NCI-H1105 (cell line): ENCODE measurements around the gene CNPY1.

Experiments used
- DNase-seq: peaks from one replicate; lab custom pipeline; 2025; lab: John Stamatoyannopoulos, UW

The CNPY1 gene

DNA sequence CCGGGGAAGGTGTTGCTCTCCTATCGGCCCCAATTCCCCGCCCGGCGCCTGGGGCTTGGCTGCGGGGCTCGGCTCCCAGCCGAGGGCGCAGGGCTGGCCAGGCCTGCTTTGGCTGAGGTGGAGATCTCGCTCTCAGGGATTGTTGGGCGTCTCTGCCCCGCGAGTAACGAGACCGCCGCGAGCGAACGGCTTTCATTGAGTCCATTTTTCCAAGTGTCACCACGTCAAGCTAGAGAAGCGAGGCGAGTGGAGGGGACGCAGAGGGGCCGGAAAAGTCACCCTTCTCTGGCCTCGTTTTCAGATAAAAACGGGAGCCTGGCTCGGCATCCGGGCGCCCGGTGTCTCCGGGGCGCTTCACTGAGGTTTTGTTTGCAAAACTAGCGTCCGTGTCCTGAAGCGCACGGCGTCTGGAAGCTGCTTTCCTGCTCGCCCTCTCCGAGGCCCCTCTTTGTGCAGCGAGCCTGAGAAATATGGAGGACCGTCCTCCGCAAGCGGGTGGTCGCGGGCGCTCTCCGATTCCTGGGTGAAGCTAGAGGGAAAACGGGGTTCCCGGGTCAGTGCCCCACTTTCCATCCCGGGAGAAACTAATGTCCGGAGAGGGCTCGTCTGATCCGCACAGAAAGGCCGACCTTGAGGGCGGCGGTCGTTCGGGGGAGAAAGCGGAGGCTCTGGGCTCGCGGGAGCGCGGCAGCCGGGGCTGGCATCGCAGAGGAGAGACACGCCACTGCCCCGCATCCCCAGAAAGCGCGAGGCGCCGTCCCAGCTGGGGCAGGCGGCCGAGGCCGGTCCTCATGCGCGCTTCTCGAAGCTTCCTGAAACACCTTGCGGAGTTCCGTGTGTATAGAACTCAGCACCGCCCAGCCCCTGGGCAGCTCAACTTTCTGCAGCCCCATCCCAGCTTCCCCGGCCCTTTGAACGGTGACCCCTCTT is 91.9 kb downstream of the CNPY1 start:
- no peak for DNase-seq

DNA sequence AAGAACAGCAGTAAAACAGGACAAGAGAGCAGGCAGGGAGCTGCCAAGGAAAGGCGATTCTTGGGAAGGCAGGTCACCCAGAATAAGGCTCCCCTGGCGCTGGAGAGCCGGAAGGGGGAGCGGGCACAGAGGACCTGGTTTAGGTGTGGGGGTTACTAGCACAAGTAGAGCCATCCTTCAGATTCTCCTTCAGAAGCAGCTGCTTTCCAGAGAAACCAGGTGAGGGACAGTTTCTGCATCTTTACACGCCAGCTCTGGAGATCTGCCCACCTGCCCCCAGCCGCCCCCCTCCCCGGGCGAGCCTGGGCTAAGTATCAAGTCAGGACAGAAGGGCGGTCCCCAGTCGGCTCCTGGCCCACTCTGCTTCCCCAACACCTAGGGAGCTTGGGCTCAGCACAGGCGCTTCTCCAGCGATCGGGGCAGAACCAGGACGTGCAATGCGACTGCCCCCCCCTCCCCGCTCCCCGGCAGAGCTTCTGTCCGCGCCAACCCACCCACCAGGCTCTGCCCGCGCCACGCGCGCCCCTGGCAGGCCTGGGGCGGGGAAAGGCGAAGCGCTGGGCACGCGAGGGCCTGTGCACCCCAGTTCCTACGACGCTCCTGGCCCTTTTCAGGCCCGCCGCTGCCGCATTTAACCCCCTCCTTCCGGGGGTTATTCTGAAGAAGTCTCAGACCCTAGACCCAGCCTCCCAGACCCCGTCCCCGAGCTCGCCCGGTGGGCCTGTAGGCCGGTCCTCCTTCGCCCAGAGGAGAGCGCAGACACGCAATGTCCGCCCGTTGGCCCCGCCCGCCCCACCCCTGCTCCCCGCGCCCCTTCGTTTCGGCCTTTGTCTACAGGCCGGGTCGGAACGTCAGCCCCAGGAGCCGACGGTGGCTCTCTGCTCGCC is 92.8 kb downstream of the CNPY1 start:
- no peak for DNase-seq

DNA sequence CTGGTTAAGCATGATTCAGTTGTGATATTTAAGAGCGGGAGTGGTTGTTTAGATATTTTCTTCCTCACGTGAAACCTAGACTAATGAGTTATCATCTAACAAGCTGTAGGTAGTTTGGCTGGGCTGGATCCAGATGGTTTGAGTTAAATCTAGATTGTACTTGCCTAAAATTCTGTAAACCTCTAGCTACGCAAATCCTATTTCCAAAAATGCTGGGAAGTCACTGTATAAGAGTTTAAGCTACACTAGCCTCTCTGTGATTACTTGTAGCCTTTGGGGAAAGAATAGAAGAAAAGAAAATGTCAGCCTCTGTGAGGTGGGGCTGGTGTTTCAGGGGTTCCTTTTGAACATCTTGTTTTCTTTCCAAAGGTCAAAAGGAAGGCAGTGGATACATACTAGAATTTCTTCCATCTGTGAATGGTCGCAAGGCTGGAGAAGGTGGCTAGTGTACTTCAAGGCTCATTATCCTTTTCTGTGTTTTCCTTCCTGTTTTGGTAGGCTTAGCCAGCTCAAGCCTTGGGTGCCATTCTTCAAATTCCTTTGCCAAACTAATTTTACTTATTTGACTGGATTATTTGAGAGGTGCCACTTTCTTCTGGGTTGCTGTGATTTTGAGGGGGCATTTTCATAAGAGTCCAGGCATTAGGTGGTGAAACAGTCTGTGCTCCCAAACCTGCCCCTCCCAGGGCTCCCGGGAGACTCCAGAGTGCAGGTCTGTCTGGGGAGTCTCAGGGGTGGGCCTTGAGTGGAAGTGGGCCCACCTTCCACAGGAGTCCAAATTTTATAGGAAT is 93.7 kb downstream of the CNPY1 start:
- no peak for DNase-seq

DNA sequence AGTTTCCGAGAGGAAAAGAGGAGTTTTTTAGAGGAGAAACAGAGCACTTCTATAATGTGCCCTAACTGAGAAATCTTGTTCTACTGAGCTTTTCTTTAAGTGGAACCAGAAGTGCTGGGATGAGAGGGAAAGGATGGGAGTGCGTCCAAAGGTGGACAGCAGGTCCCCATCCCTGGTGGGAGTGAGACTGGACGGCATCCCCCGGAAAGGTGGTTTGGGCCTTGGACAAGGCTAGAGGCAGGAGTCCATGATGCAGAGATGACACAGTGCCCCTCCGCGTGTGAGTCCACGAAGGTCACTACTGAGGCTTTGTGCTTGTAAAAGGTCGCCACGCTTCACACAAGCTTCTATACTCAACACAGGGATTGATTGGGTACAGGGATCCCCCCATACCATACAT is 94.5 kb downstream of the CNPY1 start:
- no peak for DNase-seq
